Stimulated activated CD4-positive, alpha-beta T cell treated with anti-CD3 and anti-CD28 coated beads, Interleukin-1b, Interleukin-23, amount 100 ng/mL, for 1 hour (primary cell): ENCODE data around the gene AMN1.

Source experiments
- DNase-seq, 2 donors: peaks; one replicate each; pipeline ENCODE4 v3.0.0-alpha.2; 2020; ENCODE audit warnings: low read depth in 2 of 2

The AMN1 gene

DNA sequence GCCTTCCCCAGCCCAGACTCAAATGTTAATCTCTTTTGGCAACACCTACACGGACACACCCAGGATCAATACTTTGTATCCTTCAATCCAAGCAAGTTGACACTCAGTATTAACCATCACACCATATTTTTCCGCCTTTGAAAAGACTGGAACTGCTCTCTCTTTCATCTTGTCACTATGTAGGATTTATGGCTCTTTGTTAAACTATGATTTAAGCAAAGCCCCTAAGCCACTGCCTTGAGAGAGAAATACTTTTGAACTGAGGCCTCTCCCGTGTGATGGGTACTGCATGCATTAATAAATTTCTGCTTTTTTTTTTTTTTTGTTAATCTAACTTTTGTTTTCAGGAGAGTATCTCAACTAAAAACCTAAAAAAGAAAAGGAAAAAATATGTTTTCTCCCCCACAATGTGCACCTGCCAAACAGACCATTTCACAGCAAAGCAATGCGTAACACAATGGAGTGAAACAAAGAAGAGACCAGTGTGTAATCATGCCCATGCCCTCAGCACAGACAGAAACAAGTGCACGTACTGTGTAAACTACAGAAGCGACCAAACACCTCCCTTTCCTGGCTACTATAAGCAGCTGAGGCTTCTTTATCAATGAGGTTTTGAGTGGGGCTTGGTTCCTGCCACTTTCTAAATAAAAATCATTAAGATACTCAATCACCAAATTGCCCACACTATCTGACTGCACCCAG is 97.6 kb downstream of the AMN1 start:
- no peak for DNase-seq

DNA sequence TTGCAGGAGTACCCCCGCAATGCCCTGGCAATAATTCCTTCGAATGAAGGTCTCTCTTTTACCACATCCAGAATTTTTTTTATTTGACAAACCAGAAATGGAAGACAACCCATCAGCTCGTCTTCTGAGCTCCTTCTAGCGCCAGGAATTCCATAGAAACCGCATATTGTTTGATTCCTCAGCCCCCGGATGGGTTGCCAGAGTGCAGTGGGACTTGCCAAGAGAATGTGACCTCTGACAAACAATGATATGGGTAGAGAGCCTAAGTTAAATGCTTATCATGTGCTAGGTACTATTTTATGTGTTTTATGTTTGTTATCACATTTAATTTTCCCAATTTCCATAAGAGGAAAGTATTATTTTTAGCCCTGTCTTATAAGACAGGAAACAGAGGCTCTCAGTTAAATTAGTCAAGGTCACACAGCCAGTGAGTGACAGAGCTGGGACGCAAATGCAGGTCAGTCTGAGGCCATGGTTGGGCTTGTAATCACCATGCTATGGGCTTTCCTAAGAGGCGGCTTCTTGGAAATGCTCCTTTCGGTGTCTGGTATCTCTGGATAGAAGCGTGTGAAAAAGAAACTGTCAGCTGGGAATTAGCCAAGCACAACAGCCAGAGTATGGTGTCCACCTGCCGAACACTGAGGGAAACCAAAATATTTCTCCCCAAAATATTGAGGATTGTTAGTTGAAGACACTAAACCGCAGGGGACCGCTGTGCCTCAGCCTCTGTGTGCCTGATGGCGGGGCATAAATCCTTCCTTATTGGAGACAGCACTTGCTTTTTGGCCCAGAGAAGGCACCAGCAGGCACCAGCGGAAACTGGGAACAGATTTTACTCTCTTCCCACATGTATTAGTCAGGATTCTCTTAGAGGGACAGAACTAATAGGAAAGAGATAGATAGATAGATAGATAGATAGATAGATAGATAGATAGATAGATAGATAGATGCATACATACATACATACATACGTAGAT is 98.8 kb downstream of the AMN1 start:
- no peak for DNase-seq

DNA sequence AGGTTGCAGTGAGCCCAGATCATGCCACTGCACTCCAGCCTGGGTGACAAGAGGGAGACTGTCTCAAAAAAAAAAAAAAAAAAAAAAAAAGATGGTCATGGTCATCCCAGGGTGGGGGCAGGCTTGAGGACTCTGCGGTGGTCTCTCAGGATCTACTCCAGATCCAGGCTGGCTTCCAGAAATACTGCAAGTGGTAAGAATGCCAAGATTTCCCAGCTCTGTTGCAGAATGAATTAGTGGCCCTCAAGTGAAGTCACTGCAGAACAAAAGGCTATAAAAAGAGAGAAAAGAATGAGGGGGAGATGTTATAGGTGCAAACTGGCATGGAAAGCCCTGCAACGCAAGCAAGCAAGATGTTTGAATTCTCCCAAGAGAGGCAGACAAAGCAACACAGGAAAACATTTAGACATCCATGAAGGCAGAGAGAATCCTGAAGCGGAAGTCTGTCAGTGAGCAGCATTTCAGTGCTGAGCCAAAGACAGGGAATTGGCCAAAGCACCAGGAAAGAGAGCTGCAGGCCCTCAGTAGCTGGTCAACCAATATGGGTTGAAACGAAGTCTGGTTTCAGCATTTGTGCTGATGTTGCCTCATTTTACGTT is 101.3 kb downstream of the AMN1 start:
- DNase-seq, result no peak

DNA sequence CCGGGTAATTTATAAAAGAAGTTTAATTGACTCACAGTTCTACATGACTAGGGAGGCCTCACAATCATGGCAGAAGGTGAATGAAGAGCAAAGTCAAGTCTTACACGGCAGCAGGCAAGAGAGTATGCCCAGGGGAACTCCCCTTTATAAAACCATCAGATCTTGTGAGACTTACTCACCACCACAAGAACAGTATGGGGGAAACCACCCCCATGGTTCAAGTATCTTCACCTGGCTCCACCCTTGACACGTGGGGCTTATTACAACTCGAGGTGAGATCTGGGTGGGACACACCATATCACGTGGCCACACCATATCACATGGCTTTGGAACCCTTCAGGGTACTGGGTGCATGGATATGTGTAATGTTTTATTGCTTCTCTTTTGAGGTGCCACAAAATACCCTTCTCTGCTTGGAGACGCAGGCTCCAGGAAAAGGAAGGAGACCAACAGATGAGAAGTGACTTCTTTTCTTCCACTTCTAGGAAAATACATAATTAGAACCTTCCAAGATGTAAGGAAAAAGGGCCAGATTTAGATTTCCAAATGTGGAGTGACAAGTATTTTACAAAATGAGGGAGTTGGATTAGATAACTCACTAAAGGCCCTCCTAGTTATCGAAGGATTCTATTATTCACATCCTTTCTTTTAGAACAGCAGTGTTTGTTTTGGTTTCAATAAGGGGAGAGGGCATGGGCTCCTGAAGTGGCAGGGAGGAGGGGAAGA is 102.4 kb downstream of the AMN1 start:
- DNase-seq, result no peak

DNA sequence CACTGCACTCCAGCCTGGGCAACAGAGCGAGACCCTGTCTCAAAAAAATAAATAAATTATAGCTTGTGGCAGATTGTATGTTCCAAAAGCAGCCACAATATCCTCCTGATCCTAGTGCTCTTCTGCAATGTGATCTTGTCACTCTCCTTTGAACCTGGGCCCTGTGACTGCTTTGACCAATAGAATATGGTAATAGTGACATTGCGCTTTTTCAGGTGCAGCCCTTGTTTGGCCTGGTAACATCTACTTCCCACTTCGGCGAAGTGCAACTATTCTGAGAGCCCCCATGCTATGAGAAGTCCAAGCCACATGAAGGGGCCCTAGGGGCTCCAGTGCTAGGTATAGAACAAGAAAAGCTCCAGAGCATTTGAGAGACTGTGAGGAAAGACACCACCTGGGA is 106.8 kb downstream of the AMN1 start:
- no peak for DNase-seq
